ENCODE data around the gene CDK13. TPM values are rescaled to one million over a fixed set of nuclear protein-coding genes. Genes with fewer than 3 reads are reported as not detected.

CDK13 gene
- polyA plus RNA-seq, 2 of the 4 experiments (the other 2 are of a cell fraction) = 18.2 to 39.6 TPM

GRCh38 chr7:40134428-40135316 is 184.6 kb downstream of the CDK13 start, which contains the start of the genes MPLKIP and SUGCT (continued):
- peak; percentile 85 for TF ChIP-seq KDM5A (IDR thresholded peaks at IDR 0.05)
- TF ChIP-seq SREBF2 (IDR thresholded peaks at IDR 0.05) = no peak

GRCh38 chr7:40135317-40135610 is 185.2 kb downstream of the CDK13 start:
- H3K27ac ChIP-seq = peak overlapping the region; percentile 83 to 91; a peak in 5 of 6 replicates
- peaks cover 13% of the 10 kb centered on the region; the same call in 2 of the 3 replicates for H3K4me1 ChIP-seq
- TF ChIP-seq ZFP36 (IDR thresholded peaks at IDR 0.05; ENCODE audit: borderline replicate concordance, partially characterized antibody) (no peak), FOSL2 (IDR thresholded peaks at IDR 0.05) (no peak), FOSL2 (CRISPR knock-in tag; IDR thresholded peaks at IDR 0.05) (no peak), KDM5A (IDR thresholded peaks at IDR 0.05) (no peak), HOXB13 (CRISPR knock-in tag; IDR thresholded peaks at IDR 0.05; ENCODE audit: low read depth) (no peak), EHMT2 (IDR thresholded peaks at IDR 0.05; ENCODE audit: low read depth) (no peak), EHF (CRISPR knock-in tag; IDR thresholded peaks at IDR 0.05) (no peak), RNF2 (IDR thresholded peaks at IDR 0.05; ENCODE audit: borderline replicate concordance, low read depth) (no peak), BHLHE40 (IDR thresholded peaks at IDR 0.05; ENCODE audit: low read depth, low read length) (no peak)
- TF ChIP-seq, protein P1, sequence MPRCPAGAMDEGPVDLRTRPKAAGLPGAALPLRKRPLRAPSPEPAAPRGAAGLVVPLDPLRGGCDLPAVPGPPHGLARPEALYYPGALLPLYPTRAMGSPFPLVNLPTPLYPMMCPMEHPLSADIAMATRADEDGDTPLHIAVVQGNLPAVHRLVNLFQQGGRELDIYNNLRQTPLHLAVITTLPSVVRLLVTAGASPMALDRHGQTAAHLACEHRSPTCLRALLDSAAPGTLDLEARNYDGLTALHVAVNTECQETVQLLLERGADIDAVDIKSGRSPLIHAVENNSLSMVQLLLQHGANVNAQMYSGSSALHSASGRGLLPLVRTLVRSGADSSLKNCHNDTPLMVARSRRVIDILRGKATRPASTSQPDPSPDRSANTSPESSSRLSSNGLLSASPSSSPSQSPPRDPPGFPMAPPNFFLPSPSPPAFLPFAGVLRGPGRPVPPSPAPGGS (IDR thresholded peaks at IDR 0.05) = no peak
- H3K9me3 ChIP-seq = no peaks in the 10 kb centered on the region
- ChIA-PET POLR2A (interaction anchor here (1.2 to 1.3 kb wide), 2 partner anchors 239 to 1570 kb away, joined by 3 to 6 read pairs; no protein-coding TSS in a partner anchor), CTCF (interaction anchor here (0.6 to 3.0 kb wide), 19 partner anchors 9 to 557 kb away, joined by 3 to 11 read pairs (median 4); no protein-coding TSS in a partner anchor)
- DNase-seq (ENCODE audit: low read depth in 1 of 2, low spot score in 1 of 2) (no peak), ATAC-seq (no peak), FAIRE-seq (no peak)
- H3K4me3 ChIP-seq = peak overlapping the region; percentile 94
- H3K4me2 ChIP-seq = peak overlapping the region; percentile 77
- 77% methylated on average over 15 of the region's 17 CpGs for WGBS (ENCODE audit: missing lambda C conversion rate)

- FAIRE-seq (no peak), ATAC-seq (no peak), DNase-seq (ENCODE audit: low read depth in 1 of 2, low spot score in 1 of 2) (no peak)
- Histone ChIP-seq H3K27ac (no peak overlapping the region), H3K4me3 (no peak overlapping the region), H3K4me1 (peaks cover 8% of the 10 kb centered on the region; the same call in 2 of the 3 replicates), H3K4me2 (no peak overlapping the region), H3K9me3 (no peaks in the 10 kb centered on the region)
- CTCF ChIA-PET = interaction anchor here (1.2 kb wide), 1 partner anchor 36 kb away, joined by 4 read pairs; no protein-coding TSS in a partner anchor
- no peak for TF ChIP-seq NFE2L2 (conservative IDR thresholded peaks at IDR 0.05; ENCODE audit: low read length)
- no peak for TF ChIP-seq RCOR1 (IDR thresholded peaks at IDR 0.05; ENCODE audit: low read depth, low read length)
- TF ChIP-seq EHF (CRISPR knock-in tag; IDR thresholded peaks at IDR 0.05) = no peak
- TF ChIP-seq, protein P2, sequence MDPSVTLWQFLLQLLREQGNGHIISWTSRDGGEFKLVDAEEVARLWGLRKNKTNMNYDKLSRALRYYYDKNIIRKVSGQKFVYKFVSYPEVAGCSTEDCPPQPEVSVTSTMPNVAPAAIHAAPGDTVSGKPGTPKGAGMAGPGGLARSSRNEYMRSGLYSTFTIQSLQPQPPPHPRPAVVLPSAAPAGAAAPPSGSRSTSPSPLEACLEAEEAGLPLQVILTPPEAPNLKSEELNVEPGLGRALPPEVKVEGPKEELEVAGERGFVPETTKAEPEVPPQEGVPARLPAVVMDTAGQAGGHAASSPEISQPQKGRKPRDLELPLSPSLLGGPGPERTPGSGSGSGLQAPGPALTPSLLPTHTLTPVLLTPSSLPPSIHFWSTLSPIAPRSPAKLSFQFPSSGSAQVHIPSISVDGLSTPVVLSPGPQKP (IDR thresholded peaks at IDR 0.05; ENCODE audit: low read depth, low read length) = no peak
- TF ChIP-seq RAD21 (conservative IDR thresholded peaks at IDR 0.05 in 1 of 2, IDR thresholded peaks at IDR 0.05 in 1 of 2) = no peak
- TF ChIP-seq, protein P3, sequence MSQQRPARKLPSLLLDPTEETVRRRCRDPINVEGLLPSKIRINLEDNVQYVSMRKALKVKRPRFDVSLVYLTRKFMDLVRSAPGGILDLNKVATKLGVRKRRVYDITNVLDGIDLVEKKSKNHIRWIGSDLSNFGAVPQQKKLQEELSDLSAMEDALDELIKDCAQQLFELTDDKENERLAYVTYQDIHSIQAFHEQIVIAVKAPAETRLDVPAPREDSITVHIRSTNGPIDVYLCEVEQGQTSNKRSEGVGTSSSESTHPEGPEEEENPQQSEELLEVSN (IDR thresholded peaks at IDR 0.05; ENCODE audit: borderline replicate concordance, low read depth) = no peak
- TF ChIP-seq CEBPB (IDR thresholded peaks at IDR 0.05) = no peak
- TF ChIP-seq NR3C1 (IDR thresholded peaks at IDR 0.05) = no peak
- TF ChIP-seq, protein P4, sequence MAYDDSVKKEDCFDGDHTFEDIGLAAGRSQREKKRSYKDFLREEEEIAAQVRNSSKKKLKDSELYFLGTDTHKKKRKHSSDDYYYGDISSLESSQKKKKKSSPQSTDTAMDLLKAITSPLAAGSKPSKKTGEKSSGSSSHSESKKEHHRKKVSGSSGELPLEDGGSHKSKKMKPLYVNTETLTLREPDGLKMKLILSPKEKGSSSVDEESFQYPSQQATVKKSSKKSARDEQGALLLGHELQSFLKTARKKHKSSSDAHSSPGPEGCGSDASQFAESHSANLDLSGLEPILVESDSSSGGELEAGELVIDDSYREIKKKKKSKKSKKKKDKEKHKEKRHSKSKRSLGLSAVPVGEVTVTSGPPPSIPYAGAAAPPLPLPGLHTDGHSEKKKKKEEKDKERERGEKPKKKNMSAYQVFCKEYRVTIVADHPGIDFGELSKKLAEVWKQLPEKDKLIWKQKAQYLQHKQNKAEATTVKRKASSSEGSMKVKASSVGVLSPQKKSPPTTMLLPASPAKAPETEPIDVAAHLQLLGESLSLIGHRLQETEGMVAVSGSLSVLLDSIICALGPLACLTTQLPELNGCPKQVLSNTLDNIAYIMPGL (CRISPR knock-in tag; IDR thresholded peaks at IDR 0.05; ENCODE audit: borderline replicate concordance) = no peak
- TF ChIP-seq SMC3 (IDR thresholded peaks at IDR 0.05) = no peak
- TF ChIP-seq CBX2 (IDR thresholded peaks at IDR 0.05; ENCODE audit: borderline replicate concordance, low read depth) = no peak
- no peak for TF ChIP-seq CHD4 (IDR thresholded peaks at IDR 0.05; ENCODE audit: borderline replicate concordance)
- no peak for TF ChIP-seq HEYL (CRISPR knock-in tag; IDR thresholded peaks at IDR 0.05)
- TF ChIP-seq EP300 (IDR thresholded peaks at IDR 0.05) = no peak
- TF ChIP-seq KDM1A (IDR thresholded peaks at IDR 0.05; ENCODE audit: low read depth) = no peak
- no peak for TF ChIP-seq FOSL2 (IDR thresholded peaks at IDR 0.05)
- no peak for TF ChIP-seq FOSL2 (CRISPR knock-in tag; IDR thresholded peaks at IDR 0.05)
- TF ChIP-seq BHLHE40 (IDR thresholded peaks at IDR 0.05; ENCODE audit: low read depth, low read length) = no peak
- TF ChIP-seq HES2 (IDR thresholded peaks at IDR 0.05) = no peak
- no peak for TF ChIP-seq RNF2 (IDR thresholded peaks at IDR 0.05; ENCODE audit: borderline replicate concordance, low read depth)
- TF ChIP-seq HOXA7 (CRISPR knock-in tag; IDR thresholded peaks at IDR 0.05) = no peak
- POLR2A ChIA-PET = no interaction called here
- 30% methylated on average over 2 of the region's 2 CpGs for WGBS (ENCODE audit: missing lambda C conversion rate)
Measured at GRCh38 chr7:40137563-40137962, 187.5 kb downstream of the CDK13 start.

Measured in A549 (cell line).